GM21447 (cell line): ENCODE measurements around the gene FAM107A.

Source experiments
- ATAC-seq: cut with Tn5 transposase; IDR thresholded peaks from one replicate; pipeline ENCODE4 v1.9.1; 2021; ENCODE audit not compliant: unreplicated experiment

The FAM107A gene, protein sequence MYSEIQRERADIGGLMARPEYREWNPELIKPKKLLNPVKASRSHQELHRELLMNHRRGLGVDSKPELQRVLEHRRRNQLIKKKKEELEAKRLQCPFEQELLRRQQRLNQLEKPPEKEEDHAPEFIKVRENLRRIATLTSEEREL

DNA sequence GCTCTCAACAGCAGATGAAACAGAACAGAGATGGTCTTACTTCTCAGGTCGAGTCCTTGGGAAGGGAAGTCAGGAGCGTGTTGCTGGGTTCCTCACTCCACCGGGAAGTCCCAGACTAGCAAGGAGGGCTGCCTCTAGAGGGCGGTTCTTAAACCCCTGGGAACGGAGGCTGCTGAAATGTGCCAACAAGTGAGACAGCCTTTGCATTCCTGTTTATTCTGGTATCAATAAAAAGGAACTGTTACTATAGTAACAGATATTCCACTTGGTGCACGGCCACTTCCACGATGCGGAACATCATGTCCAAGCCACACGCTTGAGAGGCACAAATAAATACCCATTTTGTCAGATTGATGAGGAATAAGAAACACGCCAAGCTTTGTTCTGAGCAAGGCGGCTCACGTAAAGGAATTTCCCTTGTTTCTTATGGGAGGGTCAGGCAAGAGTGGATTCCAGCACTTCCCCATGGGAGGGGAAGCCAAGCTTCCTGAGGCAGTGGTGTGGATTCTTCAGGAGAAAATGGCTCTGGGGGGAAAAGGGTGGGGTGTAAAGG lies at the start of gene FAM107A:
Gene FAM107A, minus strand, starts transcription at position 123 of the 553 bp plus-strand sequence. CDS start 7,531 bp downstream, outside the sequence.
- no peak for ATAC-seq

DNA sequence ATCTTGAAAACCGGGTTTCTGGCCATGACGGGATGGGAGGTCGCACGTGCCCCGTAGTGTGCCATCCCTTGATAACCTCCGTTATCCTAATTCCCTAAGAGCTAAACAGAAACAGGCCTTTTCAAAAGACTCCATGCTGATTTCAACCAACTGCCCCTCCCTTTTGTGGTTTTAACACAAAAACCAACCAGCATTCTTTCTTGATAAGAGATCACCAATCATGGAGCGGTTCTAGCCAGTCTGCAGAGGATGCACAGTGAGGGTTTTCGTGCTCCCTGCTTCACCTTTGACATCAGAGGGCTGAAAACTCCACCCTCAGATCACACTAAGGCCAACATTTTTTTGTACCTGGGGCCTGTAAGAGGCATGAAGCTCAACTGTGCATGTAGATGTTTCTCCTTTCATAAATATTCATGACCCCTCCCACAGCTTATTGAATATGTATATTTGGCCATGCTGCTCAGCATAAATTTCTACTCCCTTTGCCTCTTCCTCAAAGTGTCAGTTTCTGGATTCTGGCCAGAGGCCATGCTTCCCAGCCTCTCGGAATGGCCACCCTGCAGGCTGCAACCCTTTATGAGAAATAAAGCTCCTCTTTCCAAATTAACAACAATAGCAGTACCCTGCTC lies 48.1 kb upstream of the FAM107A start:
- ATAC-seq: no peak

DNA sequence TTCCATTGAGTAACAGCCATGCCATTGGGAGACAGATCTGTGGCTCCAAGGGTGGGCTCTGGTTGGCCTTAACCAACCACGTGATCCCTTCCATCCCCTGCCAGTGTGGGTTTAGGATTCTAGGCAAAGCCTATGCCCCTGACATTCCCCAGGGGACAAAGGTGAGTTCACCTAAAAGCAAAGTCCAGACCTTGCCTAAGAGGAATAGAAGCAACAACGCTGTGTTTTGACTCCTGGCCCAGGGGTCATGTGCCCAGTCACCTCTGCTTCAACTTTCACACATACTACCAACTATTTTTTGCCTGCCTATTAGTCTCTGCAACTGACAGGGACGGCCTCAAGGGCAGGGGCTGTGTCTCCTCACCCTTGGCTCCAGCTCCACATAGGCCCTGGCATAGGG lies 47.4 kb upstream of the FAM107A start:
- ATAC-seq: no peak

DNA sequence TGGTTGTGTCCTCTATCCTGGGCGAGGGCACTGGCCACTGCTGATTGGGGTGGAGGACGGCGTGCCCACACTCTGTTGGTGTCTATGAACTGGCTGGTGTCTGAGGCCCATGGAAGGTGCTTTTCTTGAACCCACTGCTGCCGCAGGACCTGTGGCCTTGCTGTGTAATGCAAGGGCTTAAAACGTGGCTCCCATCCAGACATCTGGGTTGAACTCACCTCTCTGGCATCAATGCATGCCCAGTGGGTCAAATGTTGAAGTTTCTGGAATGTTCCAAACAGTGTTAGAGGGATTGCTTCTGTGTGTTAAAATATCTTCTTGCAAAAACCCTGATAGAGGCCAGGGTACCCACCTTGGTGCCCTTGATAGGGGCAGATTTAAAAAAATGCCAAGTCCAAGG lies 46.8 kb upstream of the FAM107A start:
- no peak for ATAC-seq

DNA sequence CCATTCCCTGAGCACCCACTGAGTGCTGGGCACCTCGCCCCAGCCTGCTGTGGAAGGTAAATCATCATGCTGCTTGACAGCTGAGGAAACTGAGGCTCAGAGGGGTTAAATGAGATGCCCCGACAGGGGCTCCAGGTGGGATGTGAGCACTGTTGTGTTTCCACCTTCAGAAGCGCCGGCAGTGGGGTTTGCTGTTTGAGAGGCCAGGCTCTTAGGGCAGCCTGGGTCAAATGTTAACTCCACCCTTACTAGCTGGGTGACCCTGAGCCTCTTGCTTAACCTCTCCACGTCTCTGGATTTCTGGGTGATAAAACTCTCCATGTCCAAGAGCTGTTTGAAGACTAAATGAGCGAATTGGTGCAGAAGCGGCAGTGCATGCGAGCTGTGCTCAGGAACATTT lies 46.3 kb upstream of the FAM107A start:
- no peak for ATAC-seq

DNA sequence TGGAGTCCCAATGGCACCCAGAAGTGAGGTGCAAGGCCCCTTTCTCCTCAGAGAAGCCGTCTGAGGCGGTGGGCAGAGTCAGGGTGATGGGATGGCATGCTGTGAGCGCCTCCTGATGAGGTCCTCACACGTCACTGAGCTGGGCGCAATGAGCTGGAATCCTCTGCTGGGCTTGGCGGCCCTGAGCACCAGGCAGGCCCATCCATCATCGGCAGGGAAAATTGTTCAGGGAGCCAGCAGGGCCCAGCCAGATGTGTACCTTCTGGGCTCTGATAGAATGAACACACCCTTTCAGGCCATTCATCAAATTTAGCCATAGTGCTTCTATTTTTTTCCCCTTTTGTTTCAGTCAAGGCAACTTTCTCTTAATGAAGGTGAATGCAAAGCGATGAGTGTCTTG lies 45.7 kb upstream of the FAM107A start:
- no peak for ATAC-seq

DNA sequence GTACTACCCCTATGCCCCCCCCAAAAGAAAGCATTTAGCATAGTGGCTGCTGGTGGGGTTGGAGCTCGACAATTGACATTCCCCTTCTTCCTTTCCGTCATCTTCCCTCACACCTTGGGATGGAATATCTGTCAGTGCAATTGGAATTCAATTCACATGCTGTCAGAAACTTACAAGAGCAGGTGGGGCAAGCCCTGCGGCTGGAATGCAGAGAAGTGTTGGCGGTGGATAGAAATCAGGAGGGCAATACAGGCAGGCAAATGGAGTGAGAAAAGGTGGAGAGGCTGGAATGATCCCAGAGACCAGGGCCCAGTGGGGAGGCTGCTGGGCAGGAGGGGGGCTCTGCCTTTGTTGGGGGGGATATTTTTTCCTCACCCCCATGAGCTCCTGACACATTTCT lies 45.2 kb upstream of the FAM107A start:
- ATAC-seq: no peak

DNA sequence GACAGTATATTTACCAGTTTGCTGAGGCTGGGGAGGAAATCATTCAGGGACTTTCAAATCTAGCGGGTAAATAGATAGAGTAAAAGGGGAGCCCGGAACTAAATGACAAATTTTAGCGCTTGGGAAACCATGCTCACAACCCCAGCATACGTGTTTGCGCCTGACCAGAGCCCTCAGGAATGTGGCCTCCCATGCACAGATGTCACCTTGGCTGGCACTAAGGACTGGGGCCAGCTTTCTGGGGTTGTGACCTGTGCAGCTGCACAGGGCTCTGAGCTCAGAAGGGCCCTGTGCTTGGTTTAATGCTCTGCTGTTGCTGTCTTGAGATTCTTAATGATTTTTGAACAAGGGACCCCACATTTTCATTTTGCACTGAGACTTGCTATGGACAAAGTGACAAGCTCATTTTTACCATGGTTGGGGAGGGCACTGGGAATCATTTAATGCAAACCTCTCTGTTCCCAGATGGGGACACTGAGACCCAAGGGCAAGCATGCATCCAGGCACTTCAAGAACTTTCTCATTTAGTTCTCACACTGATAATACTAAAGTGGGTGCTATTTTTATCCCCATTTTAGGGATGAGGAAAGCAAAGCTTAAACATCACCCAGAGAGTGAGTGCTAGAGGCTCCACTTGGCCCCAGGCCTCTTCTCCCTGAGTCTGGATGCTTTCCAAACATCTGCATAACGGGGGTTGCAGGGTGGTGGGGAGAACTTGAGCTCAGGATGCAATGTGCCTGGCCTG lies 44.1 kb upstream of the FAM107A start:
- no peak for ATAC-seq

DNA sequence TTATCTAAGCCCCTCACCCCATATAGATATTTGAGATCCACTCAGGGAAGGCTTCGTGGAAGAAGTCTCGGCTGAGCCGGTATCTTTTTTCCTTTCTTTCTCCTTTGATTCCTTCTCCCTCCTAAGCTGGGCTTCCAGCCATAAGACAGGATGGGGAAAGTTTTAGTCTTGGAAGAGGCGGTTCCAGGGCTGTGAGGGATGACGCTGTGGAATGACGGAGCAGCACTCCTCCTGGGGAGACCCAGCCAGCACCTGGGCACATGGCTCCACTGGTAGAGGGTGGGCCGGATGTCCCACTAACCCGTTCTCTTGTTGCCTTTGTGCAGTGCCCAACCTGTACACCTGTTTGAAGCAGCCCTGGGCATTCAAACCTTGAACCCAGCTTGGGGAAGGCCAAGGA lies 43.2 kb upstream of the FAM107A start:
- no peak for ATAC-seq

DNA sequence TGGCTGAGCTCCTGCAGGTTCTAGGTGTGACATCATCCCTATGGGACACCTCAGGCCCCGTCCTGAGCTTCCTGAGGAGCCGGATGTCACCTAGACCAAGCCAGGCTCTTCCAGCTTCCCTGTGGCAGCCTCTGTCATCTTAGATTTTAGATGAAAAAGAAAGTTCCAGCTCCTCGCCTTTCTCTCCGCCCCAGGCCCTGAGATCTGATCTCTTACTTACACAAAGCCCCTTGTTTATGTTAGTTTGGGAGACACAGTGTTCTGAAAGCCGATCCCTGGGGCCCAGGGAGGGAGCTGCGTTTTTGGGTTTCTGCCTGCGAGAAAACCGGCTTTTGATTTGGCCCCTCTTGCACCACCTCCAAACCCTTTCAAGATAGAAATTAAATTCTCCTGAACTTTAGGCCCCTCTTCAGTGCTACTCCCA lies 40.2 kb upstream of the FAM107A start:
- no peak for ATAC-seq

DNA sequence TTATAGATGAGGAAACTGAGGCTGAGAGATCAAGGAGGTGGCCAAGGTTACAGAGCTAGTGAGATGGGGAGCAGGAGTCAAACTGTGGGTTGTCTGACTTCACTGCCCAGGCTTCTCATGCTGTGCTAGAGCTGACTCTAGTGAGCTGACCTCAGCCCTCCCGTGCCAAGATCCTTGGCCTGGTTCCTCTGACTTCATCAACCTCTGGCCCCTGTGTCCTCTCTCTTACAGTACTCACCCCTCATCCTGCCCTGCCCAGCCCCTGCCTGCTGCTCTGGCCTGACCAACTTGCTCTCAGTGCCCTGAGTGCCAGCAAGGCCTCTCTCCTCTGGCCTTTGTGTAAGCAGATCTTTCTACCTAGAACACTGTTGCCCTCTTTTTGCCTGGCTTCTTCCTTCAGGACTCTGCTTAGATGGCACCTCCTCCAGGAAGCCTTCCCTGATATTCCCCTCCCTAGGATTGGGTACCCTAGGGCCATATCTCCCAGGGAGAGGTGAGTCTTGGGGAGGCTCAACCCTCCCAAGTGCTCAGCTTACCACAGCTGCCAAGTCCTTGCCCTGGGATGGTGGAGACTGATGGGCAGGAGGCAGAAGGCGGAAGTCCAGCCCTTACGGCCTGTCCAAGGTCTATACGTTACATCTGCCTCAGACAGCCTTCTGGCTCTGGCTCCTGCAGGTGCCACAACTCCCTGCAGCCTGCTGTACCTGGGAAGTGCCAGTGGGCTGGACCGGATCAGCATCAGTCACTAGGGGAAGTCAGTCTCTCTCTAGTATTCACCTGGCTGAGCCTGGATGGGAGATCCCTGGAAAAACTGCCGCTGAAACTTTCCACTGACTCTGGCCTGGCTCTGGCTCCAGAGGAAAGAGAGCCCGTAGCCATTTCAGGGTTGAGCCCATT lies 36.3 kb upstream of the FAM107A start:
- ATAC-seq: no peak

DNA sequence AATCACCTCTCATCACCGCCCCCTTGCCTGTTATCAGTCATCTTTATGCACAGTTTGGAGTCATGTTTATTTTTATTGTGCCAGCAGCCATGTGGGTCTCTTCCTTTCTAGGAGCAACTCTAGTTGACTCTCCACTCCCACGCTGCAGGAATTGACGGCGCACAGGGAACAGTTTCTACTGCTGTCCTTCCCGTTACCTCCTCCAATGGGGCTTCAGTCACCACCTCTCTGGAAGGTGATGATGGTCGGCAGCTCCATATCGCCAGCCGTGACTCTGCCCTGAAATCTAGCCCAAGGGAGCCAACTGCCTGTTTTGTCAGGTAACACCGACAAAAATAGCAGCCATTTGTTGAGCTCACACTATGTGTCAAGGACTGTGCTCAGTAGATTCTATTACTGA lies 35.6 kb upstream of the FAM107A start:
- no peak for ATAC-seq

DNA sequence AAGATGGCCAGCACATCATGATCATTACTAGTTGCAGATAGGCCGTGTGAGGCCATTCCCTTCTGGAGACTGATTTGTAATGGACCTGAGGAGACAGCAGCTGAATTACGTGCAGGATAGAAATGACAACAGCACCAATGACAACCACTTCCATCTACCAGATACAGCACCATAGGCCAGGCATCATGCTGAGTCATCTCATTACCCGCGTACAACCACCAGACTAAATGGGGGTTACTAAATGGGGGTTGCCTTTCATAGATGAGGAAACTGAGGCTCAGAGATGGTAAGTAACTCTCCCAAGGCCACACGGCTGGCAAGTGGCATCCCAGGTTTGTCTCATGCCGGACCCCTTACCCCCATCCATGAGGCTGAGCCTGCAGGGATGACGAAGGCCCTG lies 32.8 kb upstream of the FAM107A start:
- no peak for ATAC-seq

DNA sequence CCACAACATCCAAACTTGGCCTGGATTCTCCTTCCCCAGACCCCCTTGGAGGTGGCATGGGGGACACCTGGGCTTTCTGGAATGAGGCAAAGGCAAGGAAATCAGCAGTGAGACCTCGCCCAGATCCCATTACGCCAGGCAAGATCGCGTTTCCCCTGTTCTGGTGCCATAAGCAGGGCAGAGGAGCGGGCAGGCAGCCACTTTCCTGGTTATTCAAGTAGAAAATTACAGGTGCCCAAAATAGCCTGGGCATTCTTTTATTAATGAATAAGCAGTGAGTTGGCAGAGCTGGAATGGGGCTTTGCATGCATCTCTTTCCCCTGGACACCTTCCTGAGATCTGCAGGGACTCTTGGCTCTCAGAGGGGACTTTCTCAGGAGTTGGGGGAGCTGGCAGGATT lies 31.5 kb upstream of the FAM107A start:
- ATAC-seq: no peak

DNA sequence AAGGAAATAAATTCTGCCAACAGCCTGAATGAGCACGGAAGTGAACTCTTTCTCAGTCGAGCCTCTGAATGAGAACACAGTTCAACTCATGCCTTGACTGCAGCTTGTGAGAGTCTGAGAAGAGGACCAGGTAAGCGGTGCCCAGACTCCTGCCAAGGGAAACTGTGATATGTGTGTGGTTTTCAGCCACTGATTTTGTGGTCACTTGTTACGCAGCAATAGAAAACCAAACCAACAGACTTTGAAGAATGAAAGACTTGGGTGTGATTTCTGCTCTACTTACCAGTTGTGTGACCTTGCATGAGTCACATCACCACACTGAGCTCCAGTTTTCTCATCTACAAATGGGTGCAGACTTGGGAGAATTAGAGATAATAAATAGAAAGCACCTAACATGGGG lies 30.6 kb upstream of the FAM107A start:
- no peak for ATAC-seq

DNA sequence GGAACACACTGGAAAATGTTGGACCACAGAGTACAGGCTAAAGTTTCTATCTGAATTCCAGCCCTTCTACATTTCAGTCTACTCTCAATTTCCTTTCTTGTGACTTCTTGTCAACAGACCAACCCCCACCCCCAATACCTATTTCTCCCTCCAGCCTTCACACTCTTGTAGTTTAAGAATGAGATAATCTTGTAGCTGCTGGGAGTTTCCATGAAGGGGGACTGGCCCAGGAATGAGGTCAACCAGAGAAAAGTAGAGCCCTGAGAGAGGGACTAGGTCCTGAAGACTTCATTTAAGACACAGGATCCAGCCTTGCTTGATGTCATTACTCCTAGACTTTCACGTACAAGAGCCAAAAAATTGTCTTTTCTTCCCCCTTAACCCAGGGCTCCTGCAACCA lies 29.5 kb upstream of the FAM107A start:
- ATAC-seq: no peak

DNA sequence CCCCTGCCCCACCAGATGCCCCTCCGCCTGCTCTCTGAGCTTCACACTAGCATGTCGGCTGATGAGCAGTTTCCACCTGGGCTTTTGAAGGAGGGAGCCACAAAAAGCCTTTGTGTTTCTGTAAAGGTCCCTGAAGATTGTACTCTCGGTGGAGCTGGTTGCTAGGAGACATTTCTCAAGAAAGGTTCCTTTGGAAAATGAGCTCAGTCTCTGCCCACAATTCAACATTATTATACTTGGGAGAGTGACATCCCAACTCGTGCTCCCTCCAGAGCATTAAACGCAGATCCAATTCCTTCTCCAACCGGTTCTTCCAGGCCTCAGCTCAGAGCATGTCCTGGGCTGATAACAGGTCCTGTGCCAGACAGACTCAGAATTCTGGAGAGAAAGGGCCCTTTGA lies 26.8 kb upstream of the FAM107A start:
- ATAC-seq: no peak

DNA sequence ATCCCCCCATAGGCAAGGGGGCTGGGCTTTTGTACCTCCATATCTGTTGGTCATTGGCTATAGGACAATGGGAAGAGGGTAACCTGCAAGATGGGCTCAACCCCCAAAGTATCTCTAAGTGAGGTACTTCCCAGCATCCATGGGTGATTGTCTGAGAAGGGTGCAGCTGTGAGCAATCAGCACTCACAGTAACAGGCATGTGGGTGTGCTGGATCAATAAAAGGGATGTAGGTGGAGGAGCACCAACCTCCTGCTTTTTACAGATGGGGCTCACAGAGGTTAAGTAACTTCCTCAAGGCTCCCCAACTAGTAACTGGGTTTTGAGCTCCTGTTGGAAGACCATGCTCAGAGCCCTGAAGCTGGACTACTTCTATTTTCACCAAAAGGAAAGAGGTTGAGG lies 26.4 kb upstream of the FAM107A start:
- ATAC-seq: no peak

DNA sequence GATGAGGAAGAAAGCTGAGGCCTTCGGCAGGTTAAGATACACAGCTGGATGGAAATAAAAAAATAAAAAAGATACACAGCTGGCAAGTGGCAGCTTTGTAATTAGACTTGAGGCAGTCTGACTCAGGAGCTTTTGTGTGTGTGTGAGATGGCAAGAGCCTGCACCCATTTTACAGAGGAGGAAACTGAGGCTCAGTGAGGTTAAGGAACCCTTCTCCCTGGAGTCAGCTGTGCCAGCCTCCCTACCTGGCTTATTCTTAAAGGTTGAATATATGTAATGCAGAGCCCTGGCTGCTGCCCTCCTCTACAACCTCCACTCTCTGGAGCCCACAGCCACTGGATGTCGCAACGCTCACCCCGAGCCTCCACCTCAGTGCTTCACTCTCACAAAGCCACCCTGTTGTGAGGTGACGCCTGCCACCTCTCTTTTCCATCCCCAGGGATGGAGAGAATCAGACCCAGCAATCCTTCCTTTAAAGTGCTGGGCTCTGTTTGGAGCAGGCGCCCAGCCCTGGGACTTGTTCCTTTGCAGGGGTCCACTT lies 20.6 kb upstream of the FAM107A start:
- no peak for ATAC-seq

DNA sequence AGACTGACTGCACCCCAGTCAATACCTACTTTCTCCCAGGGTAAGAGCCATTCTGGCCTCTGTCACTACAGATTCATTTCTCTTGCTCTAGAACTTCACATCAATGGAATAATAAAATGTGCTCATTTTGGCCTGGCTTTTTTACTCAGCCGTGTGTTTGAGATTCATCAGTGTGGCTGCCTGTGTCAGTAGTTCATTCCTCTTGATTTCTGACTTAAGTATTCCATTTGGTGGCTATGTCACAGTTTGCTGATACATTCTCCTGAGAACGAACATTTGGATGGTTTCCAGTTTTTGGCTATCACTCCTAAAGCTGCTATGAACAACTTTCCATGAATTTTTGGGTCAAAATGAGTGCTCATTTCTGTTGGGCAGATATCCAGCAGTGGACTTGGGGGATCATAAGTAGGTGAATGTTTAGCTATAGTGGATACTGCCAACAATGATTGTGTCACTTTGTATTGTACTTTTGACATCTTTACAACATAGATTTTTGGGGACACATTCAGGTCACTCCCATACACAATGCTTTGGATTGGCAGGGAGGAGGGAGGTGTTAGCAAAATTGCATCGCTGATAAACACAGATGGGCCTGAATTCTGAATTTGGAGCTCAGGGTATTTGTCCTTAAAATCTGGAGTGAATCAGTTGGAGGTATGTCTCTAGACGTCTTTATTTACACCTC lies 19.8 kb upstream of the FAM107A start:
- ATAC-seq: no peak
